CD4-positive, alpha-beta T cell treated with Interleukin-15 for 1 hour (primary cell): ENCODE measurements around the gene SOX14.

Experiments
- DNase-seq: peaks from one replicate; pipeline ENCODE4 v3.0.0-alpha.2; 2020

Gene SOX14

GRCh38 chr3:137764001-137764433, at the start of gene SOX14:
Gene SOX14 (plus strand): TSS chr3:137764315. CDS start chr3:137764785, 470 bp downstream.
- DNase-seq = no peak

- DNase-seq = no peak
These were observed 49.6 kb upstream of the SOX14 start for GRCh38 chr3:137714551-137714950.

GRCh38 chr3:137724240-137724639, 39.9 kb upstream of the SOX14 start:
- DNase-seq = no peak

GRCh38 chr3:137737208-137737607, 26.9 kb upstream of the SOX14 start:
- no peak for DNase-seq

- no peak for DNase-seq
These were observed 25.4 kb upstream of the SOX14 start for GRCh38 chr3:137738710-137739109.

GRCh38 chr3:137743608-137744007, 20.5 kb upstream of the SOX14 start:
- DNase-seq = no peak

- no peak for DNase-seq
These were observed 17.3 kb upstream of the SOX14 start for GRCh38 chr3:137746808-137747207.

- DNase-seq = no peak
These were observed 4.6 kb upstream of the SOX14 start for GRCh38 chr3:137759505-137759904.

- DNase-seq = no peak
These were observed 3.6 kb upstream of the SOX14 start for GRCh38 chr3:137760341-137761098.

GRCh38 chr3:137761099-137761562, 3.0 kb upstream of the SOX14 start:
- no peak for DNase-seq

- no peak for DNase-seq
These were observed 2.3 kb upstream of the SOX14 start for GRCh38 chr3:137761563-137762503.

GRCh38 chr3:137762674-137763593, 1.2 kb upstream of the SOX14 start:
- DNase-seq = no peak

- DNase-seq = no peak
These were observed 549 bp upstream of the SOX14 start for GRCh38 chr3:137763594-137763938.

GRCh38 chr3:137764563-137765309, 621 bp downstream of the SOX14 start:
- DNase-seq = no peak

- DNase-seq = no peak
These were observed 1.4 kb downstream of the SOX14 start for GRCh38 chr3:137765310-137766033.

- no peak for DNase-seq
These were observed 2.1 kb downstream of the SOX14 start for GRCh38 chr3:137766041-137766875.

GRCh38 chr3:137766876-137767537, 2.9 kb downstream of the SOX14 start:
- DNase-seq = no peak

GRCh38 chr3:137767538-137768360, 3.6 kb downstream of the SOX14 start:
- no peak for DNase-seq
